ENCODE data around the gene PHOX2A. TPM values are rescaled to one million over a fixed set of nuclear protein-coding genes. Genes with fewer than 3 reads are reported as not detected.

PHOX2A gene
- total RNA-seq, 1 experiment from 2014 or later, result 1.6 TPM

DNA sequence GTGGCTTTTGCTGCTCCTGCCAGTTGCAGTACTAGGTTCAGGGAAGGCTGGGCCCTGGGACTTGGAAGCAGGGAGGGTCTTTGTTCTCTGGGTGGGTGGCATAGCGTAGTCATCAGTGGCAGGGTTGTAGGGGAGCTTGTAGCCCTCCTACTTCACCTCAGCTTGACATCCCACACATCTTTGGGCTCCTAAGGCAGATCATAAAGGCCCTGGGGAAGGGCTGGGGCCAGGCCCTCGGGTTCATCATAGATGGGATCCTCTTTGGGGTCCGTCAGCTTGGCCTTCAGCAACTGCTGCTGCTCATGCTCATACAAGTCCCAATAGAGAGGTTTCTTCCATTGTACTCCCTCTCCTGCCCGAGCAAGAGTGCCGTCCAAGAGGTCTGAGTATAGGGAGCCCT is 6.0 kb upstream of the PHOX2A start (continued):
- TF ChIP-seq, protein P1, sequence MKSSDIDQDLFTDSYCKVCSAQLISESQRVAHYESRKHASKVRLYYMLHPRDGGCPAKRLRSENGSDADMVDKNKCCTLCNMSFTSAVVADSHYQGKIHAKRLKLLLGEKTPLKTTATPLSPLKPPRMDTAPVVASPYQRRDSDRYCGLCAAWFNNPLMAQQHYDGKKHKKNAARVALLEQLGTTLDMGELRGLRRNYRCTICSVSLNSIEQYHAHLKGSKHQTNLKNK (CRISPR knock-in tag; IDR thresholded peaks at IDR 0.05), result no peak
- no peak for TF ChIP-seq TEAD4 (CRISPR knock-in tag; IDR thresholded peaks at IDR 0.05)
- TF ChIP-seq, protein P2, sequence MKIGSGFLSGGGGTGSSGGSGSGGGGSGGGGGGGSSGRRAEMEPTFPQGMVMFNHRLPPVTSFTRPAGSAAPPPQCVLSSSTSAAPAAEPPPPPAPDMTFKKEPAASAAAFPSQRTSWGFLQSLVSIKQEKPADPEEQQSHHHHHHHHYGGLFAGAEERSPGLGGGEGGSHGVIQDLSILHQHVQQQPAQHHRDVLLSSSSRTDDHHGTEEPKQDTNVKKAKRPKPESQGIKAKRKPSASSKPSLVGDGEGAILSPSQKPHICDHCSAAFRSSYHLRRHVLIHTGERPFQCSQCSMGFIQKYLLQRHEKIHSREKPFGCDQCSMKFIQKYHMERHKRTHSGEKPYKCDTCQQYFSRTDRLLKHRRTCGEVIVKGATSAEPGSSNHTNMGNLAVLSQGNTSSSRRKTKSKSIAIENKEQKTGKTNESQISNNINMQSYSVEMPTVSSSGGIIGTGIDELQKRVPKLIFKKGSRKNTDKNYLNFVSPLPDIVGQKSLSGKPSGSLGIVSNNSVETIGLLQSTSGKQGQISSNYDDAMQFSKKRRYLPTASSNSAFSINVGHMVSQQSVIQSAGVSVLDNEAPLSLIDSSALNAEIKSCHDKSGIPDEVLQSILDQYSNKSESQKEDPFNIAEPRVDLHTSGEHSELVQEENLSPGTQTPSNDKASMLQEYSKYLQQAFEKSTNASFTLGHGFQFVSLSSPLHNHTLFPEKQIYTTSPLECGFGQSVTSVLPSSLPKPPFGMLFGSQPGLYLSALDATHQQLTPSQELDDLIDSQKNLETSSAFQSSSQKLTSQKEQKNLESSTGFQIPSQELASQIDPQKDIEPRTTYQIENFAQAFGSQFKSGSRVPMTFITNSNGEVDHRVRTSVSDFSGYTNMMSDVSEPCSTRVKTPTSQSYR (CRISPR knock-in tag; IDR thresholded peaks at IDR 0.05), result no peak

DNA sequence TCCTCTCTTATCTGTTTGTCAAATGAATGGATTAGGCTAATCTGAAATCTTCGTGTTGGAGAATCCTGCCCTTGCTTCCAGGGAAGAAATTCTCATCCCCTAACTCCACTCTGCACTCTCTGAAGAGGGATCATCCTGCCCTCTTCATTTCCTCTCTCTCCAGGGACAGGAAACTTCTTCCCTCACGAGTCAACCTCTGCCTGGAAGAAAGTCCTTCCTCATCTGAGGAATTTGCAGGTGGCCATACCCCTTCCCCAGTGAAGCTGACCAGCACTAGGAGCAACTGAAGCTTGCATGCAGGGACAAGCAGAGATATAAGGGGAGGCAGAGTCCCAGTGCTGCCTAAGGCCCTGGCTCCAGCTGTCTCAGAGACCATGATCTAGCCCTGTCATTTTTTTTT is 3.6 kb upstream of the PHOX2A start:
- ChIA-PET POLR2A (interaction anchor here (0.7 kb wide), 1 partner anchor 18 kb away, joined by 3 read pairs; no protein-coding TSS in a partner anchor), CTCF (interaction anchor here (0.5 to 7.5 kb wide), 5 partner anchors 9 to 223 kb away, joined by 3 to 89 read pairs (median 6); partner anchors contain the start of gene CLPB)
- H3K4me1 Mint-ChIP-seq, result peaks cover 19% of the 10 kb centered on the region
- peaks cover 36% of the 10 kb centered on the region for H3K27me3 Mint-ChIP-seq (ENCODE audit: low read depth)
- DNase-seq (ENCODE audit: low spot score) (no peak), ATAC-seq (no peak)
- no peaks in the 10 kb centered on the region for H3K36me3 Mint-ChIP-seq
- no peaks in the 10 kb centered on the region for H3K9me3 Mint-ChIP-seq
- H3K27ac Mint-ChIP-seq, result no peak overlapping the region
- H3K4me3 Mint-ChIP-seq, result no peak overlapping the region
- TF ChIP-seq MYBL2 (CRISPR knock-in tag; IDR thresholded peaks at IDR 0.05) (no peak), EMX1 (CRISPR knock-in tag; IDR thresholded peaks at IDR 0.05) (no peak), TCF7 (CRISPR knock-in tag; IDR thresholded peaks at IDR 0.05; ENCODE audit: low read depth) (no peak), ZNF317 (CRISPR knock-in tag; IDR thresholded peaks at IDR 0.05; ENCODE audit: borderline replicate concordance, low read depth) (no peak), ZNF138 (CRISPR knock-in tag; conservative IDR thresholded peaks at IDR 0.05) (no peak), NFE2L1 (CRISPR knock-in tag; IDR thresholded peaks at IDR 0.05) (no peak), FOXK1 (CRISPR knock-in tag; IDR thresholded peaks at IDR 0.05) (no peak), NR3C1 (CRISPR knock-in tag; conservative IDR thresholded peaks at IDR 0.05; ENCODE audit: low read depth) (no peak), RORB (CRISPR knock-in tag; IDR thresholded peaks at IDR 0.05) (no peak), FOXP1 (CRISPR knock-in tag; IDR thresholded peaks at IDR 0.05; ENCODE audit: borderline replicate concordance) (no peak)
- TF ChIP-seq, protein P3, sequence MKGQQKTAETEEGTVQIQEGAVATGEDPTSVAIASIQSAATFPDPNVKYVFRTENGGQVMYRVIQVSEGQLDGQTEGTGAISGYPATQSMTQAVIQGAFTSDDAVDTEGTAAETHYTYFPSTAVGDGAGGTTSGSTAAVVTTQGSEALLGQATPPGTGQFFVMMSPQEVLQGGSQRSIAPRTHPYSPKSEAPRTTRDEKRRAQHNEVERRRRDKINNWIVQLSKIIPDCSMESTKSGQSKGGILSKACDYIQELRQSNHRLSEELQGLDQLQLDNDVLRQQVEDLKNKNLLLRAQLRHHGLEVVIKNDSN (CRISPR knock-in tag; IDR thresholded peaks at IDR 0.05), result no peak
- TF ChIP-seq, protein P1 (CRISPR knock-in tag; IDR thresholded peaks at IDR 0.05), result no peak
- TF ChIP-seq, protein P4, sequence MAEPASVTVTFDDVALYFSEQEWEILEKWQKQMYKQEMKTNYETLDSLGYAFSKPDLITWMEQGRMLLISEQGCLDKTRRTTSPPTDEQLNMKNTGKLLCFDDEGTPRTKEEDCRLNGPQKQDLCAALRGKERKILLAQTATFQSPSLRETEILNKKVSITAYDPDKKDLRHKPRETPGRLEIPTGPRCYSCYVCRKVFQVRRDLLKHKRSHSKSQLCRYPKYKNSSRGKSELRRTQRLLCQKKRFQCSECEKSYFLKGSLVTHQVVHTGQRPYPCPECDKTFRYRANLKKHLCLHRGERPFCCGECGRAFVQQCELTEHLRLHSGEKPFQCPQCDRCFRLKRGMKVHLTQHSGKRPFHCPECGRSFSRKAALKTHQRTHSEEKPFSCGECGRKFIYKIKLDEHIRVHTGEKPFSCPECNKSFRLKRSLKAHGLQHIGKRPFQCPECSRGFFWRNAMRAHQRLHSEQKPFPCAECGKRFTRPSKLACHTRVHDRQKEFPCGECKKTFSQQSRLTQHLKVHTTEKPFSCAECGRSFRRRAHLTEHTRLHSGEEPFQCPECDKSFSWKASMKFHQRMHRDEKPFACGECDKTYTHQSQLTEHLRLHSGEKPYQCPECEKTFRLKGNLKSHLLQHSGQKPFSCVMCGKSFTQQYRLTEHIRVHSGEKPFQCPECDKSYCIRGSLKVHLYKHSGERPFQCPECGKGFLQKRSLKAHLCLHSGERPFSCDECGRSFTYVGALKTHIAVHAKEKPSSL (CRISPR knock-in tag; conservative IDR thresholded peaks at IDR 0.05), result no peak
- TF ChIP-seq, protein P5, sequence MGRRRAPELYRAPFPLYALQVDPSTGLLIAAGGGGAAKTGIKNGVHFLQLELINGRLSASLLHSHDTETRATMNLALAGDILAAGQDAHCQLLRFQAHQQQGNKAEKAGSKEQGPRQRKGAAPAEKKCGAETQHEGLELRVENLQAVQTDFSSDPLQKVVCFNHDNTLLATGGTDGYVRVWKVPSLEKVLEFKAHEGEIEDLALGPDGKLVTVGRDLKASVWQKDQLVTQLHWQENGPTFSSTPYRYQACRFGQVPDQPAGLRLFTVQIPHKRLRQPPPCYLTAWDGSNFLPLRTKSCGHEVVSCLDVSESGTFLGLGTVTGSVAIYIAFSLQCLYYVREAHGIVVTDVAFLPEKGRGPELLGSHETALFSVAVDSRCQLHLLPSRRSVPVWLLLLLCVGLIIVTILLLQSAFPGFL (CRISPR knock-in tag; IDR thresholded peaks at IDR 0.05; ENCODE audit: borderline replicate concordance), result no peak
- TF ChIP-seq, protein P6, sequence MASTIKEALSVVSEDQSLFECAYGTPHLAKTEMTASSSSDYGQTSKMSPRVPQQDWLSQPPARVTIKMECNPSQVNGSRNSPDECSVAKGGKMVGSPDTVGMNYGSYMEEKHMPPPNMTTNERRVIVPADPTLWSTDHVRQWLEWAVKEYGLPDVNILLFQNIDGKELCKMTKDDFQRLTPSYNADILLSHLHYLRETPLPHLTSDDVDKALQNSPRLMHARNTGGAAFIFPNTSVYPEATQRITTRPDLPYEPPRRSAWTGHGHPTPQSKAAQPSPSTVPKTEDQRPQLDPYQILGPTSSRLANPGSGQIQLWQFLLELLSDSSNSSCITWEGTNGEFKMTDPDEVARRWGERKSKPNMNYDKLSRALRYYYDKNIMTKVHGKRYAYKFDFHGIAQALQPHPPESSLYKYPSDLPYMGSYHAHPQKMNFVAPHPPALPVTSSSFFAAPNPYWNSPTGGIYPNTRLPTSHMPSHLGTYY (CRISPR knock-in tag; IDR thresholded peaks at IDR 0.05), result no peak
- TF ChIP-seq, protein P7, sequence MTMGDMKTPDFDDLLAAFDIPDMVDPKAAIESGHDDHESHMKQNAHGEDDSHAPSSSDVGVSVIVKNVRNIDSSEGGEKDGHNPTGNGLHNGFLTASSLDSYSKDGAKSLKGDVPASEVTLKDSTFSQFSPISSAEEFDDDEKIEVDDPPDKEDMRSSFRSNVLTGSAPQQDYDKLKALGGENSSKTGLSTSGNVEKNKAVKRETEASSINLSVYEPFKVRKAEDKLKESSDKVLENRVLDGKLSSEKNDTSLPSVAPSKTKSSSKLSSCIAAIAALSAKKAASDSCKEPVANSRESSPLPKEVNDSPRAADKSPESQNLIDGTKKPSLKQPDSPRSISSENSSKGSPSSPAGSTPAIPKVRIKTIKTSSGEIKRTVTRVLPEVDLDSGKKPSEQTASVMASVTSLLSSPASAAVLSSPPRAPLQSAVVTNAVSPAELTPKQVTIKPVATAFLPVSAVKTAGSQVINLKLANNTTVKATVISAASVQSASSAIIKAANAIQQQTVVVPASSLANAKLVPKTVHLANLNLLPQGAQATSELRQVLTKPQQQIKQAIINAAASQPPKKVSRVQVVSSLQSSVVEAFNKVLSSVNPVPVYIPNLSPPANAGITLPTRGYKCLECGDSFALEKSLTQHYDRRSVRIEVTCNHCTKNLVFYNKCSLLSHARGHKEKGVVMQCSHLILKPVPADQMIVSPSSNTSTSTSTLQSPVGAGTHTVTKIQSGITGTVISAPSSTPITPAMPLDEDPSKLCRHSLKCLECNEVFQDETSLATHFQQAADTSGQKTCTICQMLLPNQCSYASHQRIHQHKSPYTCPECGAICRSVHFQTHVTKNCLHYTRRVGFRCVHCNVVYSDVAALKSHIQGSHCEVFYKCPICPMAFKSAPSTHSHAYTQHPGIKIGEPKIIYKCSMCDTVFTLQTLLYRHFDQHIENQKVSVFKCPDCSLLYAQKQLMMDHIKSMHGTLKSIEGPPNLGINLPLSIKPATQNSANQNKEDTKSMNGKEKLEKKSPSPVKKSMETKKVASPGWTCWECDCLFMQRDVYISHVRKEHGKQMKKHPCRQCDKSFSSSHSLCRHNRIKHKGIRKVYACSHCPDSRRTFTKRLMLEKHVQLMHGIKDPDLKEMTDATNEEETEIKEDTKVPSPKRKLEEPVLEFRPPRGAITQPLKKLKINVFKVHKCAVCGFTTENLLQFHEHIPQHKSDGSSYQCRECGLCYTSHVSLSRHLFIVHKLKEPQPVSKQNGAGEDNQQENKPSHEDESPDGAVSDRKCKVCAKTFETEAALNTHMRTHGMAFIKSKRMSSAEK (CRISPR knock-in tag; IDR thresholded peaks at IDR 0.05; ENCODE audit: borderline replicate concordance), result no peak
- TF ChIP-seq, protein P8, sequence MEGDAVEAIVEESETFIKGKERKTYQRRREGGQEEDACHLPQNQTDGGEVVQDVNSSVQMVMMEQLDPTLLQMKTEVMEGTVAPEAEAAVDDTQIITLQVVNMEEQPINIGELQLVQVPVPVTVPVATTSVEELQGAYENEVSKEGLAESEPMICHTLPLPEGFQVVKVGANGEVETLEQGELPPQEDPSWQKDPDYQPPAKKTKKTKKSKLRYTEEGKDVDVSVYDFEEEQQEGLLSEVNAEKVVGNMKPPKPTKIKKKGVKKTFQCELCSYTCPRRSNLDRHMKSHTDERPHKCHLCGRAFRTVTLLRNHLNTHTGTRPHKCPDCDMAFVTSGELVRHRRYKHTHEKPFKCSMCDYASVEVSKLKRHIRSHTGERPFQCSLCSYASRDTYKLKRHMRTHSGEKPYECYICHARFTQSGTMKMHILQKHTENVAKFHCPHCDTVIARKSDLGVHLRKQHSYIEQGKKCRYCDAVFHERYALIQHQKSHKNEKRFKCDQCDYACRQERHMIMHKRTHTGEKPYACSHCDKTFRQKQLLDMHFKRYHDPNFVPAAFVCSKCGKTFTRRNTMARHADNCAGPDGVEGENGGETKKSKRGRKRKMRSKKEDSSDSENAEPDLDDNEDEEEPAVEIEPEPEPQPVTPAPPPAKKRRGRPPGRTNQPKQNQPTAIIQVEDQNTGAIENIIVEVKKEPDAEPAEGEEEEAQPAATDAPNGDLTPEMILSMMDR (IDR thresholded peaks at IDR 0.05), result no peak
- TF ChIP-seq, protein P9, sequence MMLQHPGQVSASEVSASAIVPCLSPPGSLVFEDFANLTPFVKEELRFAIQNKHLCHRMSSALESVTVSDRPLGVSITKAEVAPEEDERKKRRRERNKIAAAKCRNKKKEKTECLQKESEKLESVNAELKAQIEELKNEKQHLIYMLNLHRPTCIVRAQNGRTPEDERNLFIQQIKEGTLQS (CRISPR knock-in tag; conservative IDR thresholded peaks at IDR 0.05), result no peak

Measured in WTC11 (cell line).